Endodermal cell (in vitro differentiated cells): ENCODE data around the gene SCGN. TPM values are rescaled to one million over a fixed set of nuclear protein-coding genes. Genes with fewer than 3 reads are reported as not detected.

Experiments
- DNase-seq: peaks from one replicate; pipeline ENCODE4 v3.0.0-alpha.2; 2017
- H3K27ac ChIP-seq: 2 replicates; pipeline ENCODE4 v1.5.1; 2013; ENCODE audit warnings: mild to moderate bottlenecking, low read depth, low read length, moderate library complexity
- H3K27me3 ChIP-seq: 2 replicates; pipeline ENCODE4 v1.6.1; 2013; ENCODE audit warnings: mild to moderate bottlenecking, low read length, moderate library complexity; ENCODE audit not compliant: insufficient read depth, control insufficient read depth, poor library complexity, severe bottlenecking
- H3K36me3 ChIP-seq: 2 replicates; pipeline ENCODE4 v1.7.0; 2013; ENCODE audit warnings: mild to moderate bottlenecking, low read length, moderate library complexity; ENCODE audit not compliant: control insufficient read depth, insufficient read depth
- H3K4me1 ChIP-seq: one replicate; pipeline ENCODE4 v1.7.0; 2013; ENCODE audit warnings: low read length; ENCODE audit not compliant: control insufficient read depth, insufficient read depth
- H3K4me3 ChIP-seq: 2 replicates; pipeline ENCODE4 v1.5.1; 2013; ENCODE audit warnings: mild to moderate bottlenecking, low read length, moderate library complexity
- H3K9ac ChIP-seq: 2 replicates; pipeline ENCODE4 v1.6.1; 2013; ENCODE audit warnings: mild to moderate bottlenecking, low read length, moderate library complexity; ENCODE audit not compliant: poor library complexity, severe bottlenecking; ENCODE audit errors: extremely low read depth
- H3K9me3 ChIP-seq: 2 replicates; pipeline ENCODE4 v1.6.1; 2013; ENCODE audit warnings: mild to moderate bottlenecking, low read length, moderate library complexity; ENCODE audit not compliant: control insufficient read depth
- H3K27ac Mint-ChIP-seq: 2 replicates; pipeline ENCODE4 v1.8.0; 2020; ENCODE audit warnings: mixed read lengths
- H3K27me3 Mint-ChIP-seq: 2 replicates; pipeline ENCODE4 v1.8.0; 2021; ENCODE audit warnings: mild to moderate bottlenecking, mixed read lengths; ENCODE audit not compliant: insufficient read depth
- H3K36me3 Mint-ChIP-seq: 2 replicates; pipeline ENCODE4 v1.8.0; 2020; ENCODE audit warnings: low read depth, mixed read lengths
- H3K4me1 Mint-ChIP-seq: 2 replicates; pipeline ENCODE4 v1.8.0; 2020; ENCODE audit warnings: mixed read lengths
- H3K4me3 Mint-ChIP-seq: 2 replicates; pipeline ENCODE4 v1.8.0; 2020; ENCODE audit warnings: mild to moderate bottlenecking, moderate library complexity, mixed read lengths
- H3K9me3 Mint-ChIP-seq: 2 replicates; pipeline ENCODE4 v1.8.0; 2020; ENCODE audit warnings: mild to moderate bottlenecking, mixed read lengths
- WGBS, 2 experiments: methylation state at CpG; one replicate each; pipeline versions ENCODE4 v1.1.5 to v1.1.7; 2013; ENCODE audit warnings: missing lambda C conversion rate in 2 of 2, mixed read lengths in 1 of 2; ENCODE audit not compliant: insufficient coverage in 1 of 2, insufficient read length in 1 of 2; 5-methylcytosine and 5-hydroxymethylcytosine counted together
- total RNA-seq, 2 donors: library from RNA; stranded (reverse); fragmentation: NEBNext Ultra II Directional in 1 of 2; extraction: Animal tissue kit (Norgen Biotek cat#: 25700) in 1 of 2; gene quantifications; 2 replicates in 1 of 2; 3 replicates in 1 of 2; pipeline ENCODE4 v1.2.1, GENCODE V29; 2021
- TF ChIP-seq, protein P1 (sequence below): fragments of 200-600 bp; sonication (generic); conservative IDR thresholded peaks from 2 replicates; pipeline ENCODE4 v1.5.0; 2021; ENCODE audit warnings: antibody characterized with exemption, mild to moderate bottlenecking

SCGN gene
- total RNA-seq, 2 donors from 2014 or later, result not detected

DNA sequence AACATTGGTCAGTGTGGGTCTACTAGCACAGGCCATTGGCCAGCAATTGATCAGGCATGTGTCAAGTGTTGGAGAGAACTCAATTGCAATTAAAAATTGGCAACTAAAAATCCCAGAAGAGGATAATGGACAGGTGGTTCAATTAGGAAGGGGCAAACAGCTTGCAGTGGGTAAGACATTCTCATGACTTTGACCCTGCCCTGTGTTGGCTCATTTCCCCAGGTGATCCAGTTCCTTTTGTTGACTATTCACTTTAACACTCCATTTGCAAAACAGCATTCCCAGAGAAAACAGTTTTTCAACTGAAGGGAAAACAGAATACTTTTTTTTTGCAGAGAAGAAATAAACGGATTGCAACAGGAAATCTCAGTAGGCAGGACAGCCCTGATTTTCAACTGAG is 28.9 kb upstream of the SCGN start:
- WGBS, 2 experiments, result 87 to 89% methylated on average over 1 of the region's 1 CpG
- peaks cover 24% of the 10 kb centered on the region for H3K4me1 Mint-ChIP-seq
- no peaks in the 10 kb centered on the region for H3K27me3 ChIP-seq

DNA sequence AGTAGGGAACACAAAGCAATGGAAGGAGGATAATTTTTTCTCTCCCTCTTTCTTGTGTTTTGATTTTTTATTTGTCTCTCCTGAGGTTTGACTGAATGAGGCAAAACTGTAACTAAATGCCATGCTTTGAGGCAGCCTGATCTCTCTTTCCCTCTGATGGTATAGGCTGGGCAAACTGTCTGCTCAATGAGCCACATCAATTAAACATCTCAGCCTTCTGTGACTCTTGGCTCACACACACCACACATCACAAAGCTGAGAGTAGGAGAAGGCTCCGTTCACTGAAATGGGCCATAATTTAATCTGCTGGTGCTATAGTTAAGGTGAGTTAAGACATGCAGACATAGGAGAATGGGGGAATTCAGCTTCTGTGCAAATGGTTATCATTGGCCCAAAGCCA is 28.1 kb upstream of the SCGN start:
- 78% methylated on average over 1 of the region's 1 CpG; no CpG with 5 or more reads in 1 of the 2 experiments for WGBS, 2 experiments
- Histone ChIP-seq H3K4me1 (no peaks in the 10 kb centered on the region), H3K27me3 (no peaks in the 10 kb centered on the region), H3K27ac (no peak overlapping the region), H3K36me3 (peaks cover 6% of the 10 kb centered on the region), H3K9ac (no peak overlapping the region), H3K4me3 (no peak overlapping the region), H3K9me3 (no peaks in the 10 kb centered on the region)
- no peaks in the 10 kb centered on the region for H3K9me3 Mint-ChIP-seq
- no peak overlapping the region for H3K27ac Mint-ChIP-seq
- peaks cover 6% of the 10 kb centered on the region for H3K36me3 Mint-ChIP-seq
- TF ChIP-seq, protein P1, sequence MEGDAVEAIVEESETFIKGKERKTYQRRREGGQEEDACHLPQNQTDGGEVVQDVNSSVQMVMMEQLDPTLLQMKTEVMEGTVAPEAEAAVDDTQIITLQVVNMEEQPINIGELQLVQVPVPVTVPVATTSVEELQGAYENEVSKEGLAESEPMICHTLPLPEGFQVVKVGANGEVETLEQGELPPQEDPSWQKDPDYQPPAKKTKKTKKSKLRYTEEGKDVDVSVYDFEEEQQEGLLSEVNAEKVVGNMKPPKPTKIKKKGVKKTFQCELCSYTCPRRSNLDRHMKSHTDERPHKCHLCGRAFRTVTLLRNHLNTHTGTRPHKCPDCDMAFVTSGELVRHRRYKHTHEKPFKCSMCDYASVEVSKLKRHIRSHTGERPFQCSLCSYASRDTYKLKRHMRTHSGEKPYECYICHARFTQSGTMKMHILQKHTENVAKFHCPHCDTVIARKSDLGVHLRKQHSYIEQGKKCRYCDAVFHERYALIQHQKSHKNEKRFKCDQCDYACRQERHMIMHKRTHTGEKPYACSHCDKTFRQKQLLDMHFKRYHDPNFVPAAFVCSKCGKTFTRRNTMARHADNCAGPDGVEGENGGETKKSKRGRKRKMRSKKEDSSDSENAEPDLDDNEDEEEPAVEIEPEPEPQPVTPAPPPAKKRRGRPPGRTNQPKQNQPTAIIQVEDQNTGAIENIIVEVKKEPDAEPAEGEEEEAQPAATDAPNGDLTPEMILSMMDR, result no peak
- H3K27me3 Mint-ChIP-seq, result peaks cover 2% of the 10 kb centered on the region
- no peak overlapping the region for H3K4me3 Mint-ChIP-seq
- peaks cover 29% of the 10 kb centered on the region for H3K4me1 Mint-ChIP-seq
- no peak for DNase-seq

More for the DNA sequence above, 28.9 kb upstream of the SCGN start:
- Mint-ChIP-seq H3K27me3 (peaks cover 2% of the 10 kb centered on the region), H3K4me3 (no peak overlapping the region), H3K27ac (no peak overlapping the region), H3K36me3 (peaks cover 6% of the 10 kb centered on the region), H3K9me3 (no peaks in the 10 kb centered on the region)
- Histone ChIP-seq H3K36me3 (peaks cover 6% of the 10 kb centered on the region), H3K4me1 (no peaks in the 10 kb centered on the region), H3K9me3 (no peaks in the 10 kb centered on the region), H3K27ac (no peak overlapping the region), H3K4me3 (no peak overlapping the region), H3K9ac (no peak overlapping the region)
- TF ChIP-seq, protein P1, result no peak
- no peak for DNase-seq

DNA sequence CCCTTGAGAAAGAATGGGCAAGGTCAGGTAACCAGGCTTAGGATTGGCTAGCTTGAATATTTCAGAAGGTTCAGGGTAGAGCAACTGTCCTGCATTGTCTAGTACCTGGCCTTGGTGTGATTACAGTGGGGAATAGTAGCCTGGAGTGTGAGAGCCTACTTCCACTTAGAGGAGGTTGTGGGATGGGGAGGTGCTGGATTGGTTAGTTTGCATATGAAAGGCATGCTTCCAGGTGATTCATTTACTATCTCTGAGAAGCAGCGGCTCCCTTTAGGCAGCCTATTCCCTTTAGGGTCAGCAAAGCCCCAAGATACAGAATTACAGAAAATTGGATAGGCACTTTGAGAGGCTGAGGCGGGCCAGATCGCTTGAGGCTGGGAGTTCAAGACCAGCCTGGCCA is 25.0 kb upstream of the SCGN start:
- peaks cover 5% of the 10 kb centered on the region for H3K27me3 Mint-ChIP-seq
- WGBS, 2 experiments, result 33 to 70% methylated on average over 1 to 3 of the region's 3 CpGs
- H3K9ac ChIP-seq, result no peak overlapping the region

More for the DNA sequence above, 25.0 kb upstream of the SCGN start:
- Mint-ChIP-seq H3K27ac (no peak overlapping the region), H3K9me3 (no peaks in the 10 kb centered on the region), H3K4me3 (no peak overlapping the region), H3K36me3 (peaks cover 1% of the 10 kb centered on the region), H3K4me1 (peaks cover 52% of the 10 kb centered on the region)
- TF ChIP-seq, protein P1, result no peak
- H3K27me3 ChIP-seq, result no peaks in the 10 kb centered on the region
- no peaks in the 10 kb centered on the region for H3K9me3 ChIP-seq
- no peak overlapping the region for H3K27ac ChIP-seq
- H3K4me1 ChIP-seq, result no peaks in the 10 kb centered on the region
- peak; percentile 72 for DNase-seq
- H3K36me3 ChIP-seq, result no peaks in the 10 kb centered on the region
- no peak overlapping the region for H3K4me3 ChIP-seq
